ENCODE results near the gene SPECC1. TPM values are rescaled to one million over a fixed set of nuclear protein-coding genes. Genes with fewer than 3 reads are reported as not detected.
A peak's percentile ranks its signal among the peaks of the same experiment; 100 is the strongest.
"Not testable (repeated sequence)": the region's sequence is repeated elsewhere in the genome, so short reads cannot be mapped to it uniquely, and the experiment has no call there.

The SPECC1 gene
- total RNA-seq, 1 donor from 2014 or later: 83.0 TPM

GRCh38 chr17:20259668-20260067 lies 250.5 kb downstream of the SPECC1 start:
- no peaks in the 10 kb centered on the region for H3K27me3 Mint-ChIP-seq (ENCODE audit: low read depth, unreplicated experiment)
- no peak overlapping the region for H3K27ac ChIP-seq (ENCODE audit: low read depth, low read length)
- no peaks in the 10 kb centered on the region for H3K9me3 Mint-ChIP-seq (ENCODE audit: unreplicated experiment)
- no peaks in the 10 kb centered on the region for H3K27me3 ChIP-seq (ENCODE audit: insufficient read depth, low read length)
- no peak overlapping the region for H2AFZ ChIP-seq (ENCODE audit: low read depth, low read length)
- DNase-seq (ENCODE audit: low read depth): no peak
- H3K4me1 ChIP-seq (ENCODE audit: insufficient read depth, low read length): peaks cover 5% of the 10 kb centered on the region
- no peaks in the 10 kb centered on the region for H3K79me2 ChIP-seq (ENCODE audit: insufficient read depth, low read length)
- H3K9me3 ChIP-seq (ENCODE audit: insufficient read depth, low read depth, low read length): no peaks in the 10 kb centered on the region
- no peak for FAIRE-seq
- H3K4me3 ChIP-seq (ENCODE audit: insufficient read depth, low read depth, low read length): no peak overlapping the region
- H3K36me3 ChIP-seq (ENCODE audit: insufficient read depth, low read length): peaks cover 9% of the 10 kb centered on the region
- no peak overlapping the region for H3K9ac ChIP-seq (ENCODE audit: low read length)
- peaks cover 31% of the 10 kb centered on the region for H3K36me3 Mint-ChIP-seq (ENCODE audit: low read depth, unreplicated experiment)
- H3K4me2 ChIP-seq (ENCODE audit: low read length): no peak overlapping the region
- no peak overlapping the region for H3K27ac Mint-ChIP-seq (ENCODE audit: unreplicated experiment)
- TF ChIP-seq CTCF (IDR thresholded peaks at IDR 0.05; ENCODE audit: insufficient read depth, low read depth, low read length) (no peak), EZH2 (IDR thresholded peaks at IDR 0.05; ENCODE audit: insufficient read depth, low read length) (no peak)
- H3K4me1 Mint-ChIP-seq (ENCODE audit: low read depth, unreplicated experiment): peaks cover 15% of the 10 kb centered on the region
- no peaks in the 10 kb centered on the region for H4K20me1 ChIP-seq (ENCODE audit: insufficient read depth, low read length)
- no peak overlapping the region for H3K4me3 Mint-ChIP-seq (ENCODE audit: unreplicated experiment)

- Histone ChIP-seq H3K4me1 (ENCODE audit: insufficient read depth, low read length) (peaks cover 5% of the 10 kb centered on the region), H4K20me1 (ENCODE audit: insufficient read depth, low read length) (no peaks in the 10 kb centered on the region), H3K79me2 (ENCODE audit: insufficient read depth, low read length) (no peaks in the 10 kb centered on the region), H3K4me2 (ENCODE audit: low read length) (no peak overlapping the region), H3K9ac (ENCODE audit: low read length) (no peak overlapping the region), H2AFZ (ENCODE audit: low read depth, low read length) (no peak overlapping the region), H3K36me3 (ENCODE audit: insufficient read depth, low read length) (peaks cover 9% of the 10 kb centered on the region), H3K9me3 (ENCODE audit: insufficient read depth, low read depth, low read length) (no peaks in the 10 kb centered on the region), H3K27me3 (ENCODE audit: insufficient read depth, low read length) (no peaks in the 10 kb centered on the region), H3K27ac (ENCODE audit: low read depth, low read length) (no peak overlapping the region), H3K4me3 (ENCODE audit: insufficient read depth, low read depth, low read length) (no peak overlapping the region)
- Mint-ChIP-seq H3K4me3 (ENCODE audit: unreplicated experiment) (no peak overlapping the region), H3K36me3 (ENCODE audit: low read depth, unreplicated experiment) (peaks cover 29% of the 10 kb centered on the region), H3K4me1 (ENCODE audit: low read depth, unreplicated experiment) (peaks cover 21% of the 10 kb centered on the region), H3K27me3 (ENCODE audit: low read depth, unreplicated experiment) (no peaks in the 10 kb centered on the region), H3K27ac (ENCODE audit: unreplicated experiment) (no peak overlapping the region), H3K9me3 (ENCODE audit: unreplicated experiment) (no peaks in the 10 kb centered on the region)
- DNase-seq (ENCODE audit: low read depth): no peak
- no peak for FAIRE-seq
- TF ChIP-seq EZH2 (IDR thresholded peaks at IDR 0.05; ENCODE audit: insufficient read depth, low read length) (no peak), CTCF (IDR thresholded peaks at IDR 0.05; ENCODE audit: insufficient read depth, low read depth, low read length) (no peak)
Observed at GRCh38 chr17:20260268-20260667, 251.1 kb downstream of the SPECC1 start.

- no peaks in the 10 kb centered on the region for H4K20me1 ChIP-seq (ENCODE audit: insufficient read depth, low read length)
- H3K4me2 ChIP-seq (ENCODE audit: low read length): no peak overlapping the region
- peaks cover 23% of the 10 kb centered on the region for H3K36me3 Mint-ChIP-seq (ENCODE audit: low read depth, unreplicated experiment)
- peaks cover 9% of the 10 kb centered on the region for H3K36me3 ChIP-seq (ENCODE audit: insufficient read depth, low read length)
- peaks cover 29% of the 10 kb centered on the region for H3K4me1 Mint-ChIP-seq (ENCODE audit: low read depth, unreplicated experiment)
- no peak overlapping the region for H3K27ac ChIP-seq (ENCODE audit: low read depth, low read length)
- H3K79me2 ChIP-seq (ENCODE audit: insufficient read depth, low read length): no peaks in the 10 kb centered on the region
- TF ChIP-seq EZH2 (IDR thresholded peaks at IDR 0.05; ENCODE audit: insufficient read depth, low read length) (no peak), CTCF (IDR thresholded peaks at IDR 0.05; ENCODE audit: insufficient read depth, low read depth, low read length) (no peak)
- H3K27me3 ChIP-seq (ENCODE audit: insufficient read depth, low read length): no peaks in the 10 kb centered on the region
- no peaks in the 10 kb centered on the region for H3K9me3 ChIP-seq (ENCODE audit: insufficient read depth, low read depth, low read length)
- no peak for FAIRE-seq
- no peak overlapping the region for H3K4me3 ChIP-seq (ENCODE audit: insufficient read depth, low read depth, low read length)
- H2AFZ ChIP-seq (ENCODE audit: low read depth, low read length): no peak overlapping the region
- no peak overlapping the region for H3K9ac ChIP-seq (ENCODE audit: low read length)
- H3K4me1 ChIP-seq (ENCODE audit: insufficient read depth, low read length): peaks cover 14% of the 10 kb centered on the region
- peak overlapping the region; percentile 15 for H3K27ac Mint-ChIP-seq (ENCODE audit: unreplicated experiment)
- no peak overlapping the region for H3K4me3 Mint-ChIP-seq (ENCODE audit: unreplicated experiment)
- no peaks in the 10 kb centered on the region for H3K27me3 Mint-ChIP-seq (ENCODE audit: low read depth, unreplicated experiment)
- H3K9me3 Mint-ChIP-seq (ENCODE audit: unreplicated experiment): no peaks in the 10 kb centered on the region
- DNase-seq (ENCODE audit: low read depth): no peak
Observed at GRCh38 chr17:20262226-20263114, 253.3 kb downstream of the SPECC1 start.

GRCh38 chr17:20263115-20263433 lies 253.9 kb downstream of the SPECC1 start:
- not testable (repeated sequence) for H4K20me1 ChIP-seq (ENCODE audit: insufficient read depth, low read length); H3K27me3 ChIP-seq (ENCODE audit: insufficient read depth, low read length); H3K9me3 Mint-ChIP-seq (ENCODE audit: unreplicated experiment); H3K27ac ChIP-seq (ENCODE audit: low read depth, low read length); H3K79me2 ChIP-seq (ENCODE audit: insufficient read depth, low read length); H3K4me3 ChIP-seq (ENCODE audit: insufficient read depth, low read depth, low read length); H3K27me3 Mint-ChIP-seq (ENCODE audit: low read depth, unreplicated experiment); H2AFZ ChIP-seq (ENCODE audit: low read depth, low read length); H3K9me3 ChIP-seq (ENCODE audit: insufficient read depth, low read depth, low read length); H3K4me3 Mint-ChIP-seq (ENCODE audit: unreplicated experiment); H3K36me3 ChIP-seq (ENCODE audit: insufficient read depth, low read length); H3K27ac Mint-ChIP-seq (ENCODE audit: unreplicated experiment); FAIRE-seq; DNase-seq (ENCODE audit: low read depth); H3K9ac ChIP-seq (ENCODE audit: low read length); H3K4me2 ChIP-seq (ENCODE audit: low read length)
- H3K4me1 ChIP-seq (ENCODE audit: insufficient read depth, low read length): peaks cover 17% of the 10 kb centered on the region
- peaks cover 17% of the 10 kb centered on the region for H3K36me3 Mint-ChIP-seq (ENCODE audit: low read depth, unreplicated experiment)
- peaks cover 35% of the 10 kb centered on the region for H3K4me1 Mint-ChIP-seq (ENCODE audit: low read depth, unreplicated experiment)

All from astrocyte (in vitro differentiated cells and primary cell).